Lung microvascular endothelial cell (primary cell): Measurements from ENCODE around the gene XBP1. TPM values are rescaled to one million over a fixed set of nuclear protein-coding genes. Genes with fewer than 3 reads are reported as not detected.
"Not testable (repeated sequence)": the region's sequence is repeated elsewhere in the genome, so short reads cannot be mapped to it uniquely, and the experiment has no call there.

Source experiments
- DNase-seq, 2 donors: peaks; one replicate each; pipeline versions ENCODE4 v3.0.0 to v3.0.0-alpha.2; 2010; ENCODE audit warnings: low read depth in 2 of 2
- total RNA-seq: library from RNA; depleted of rRNA; stranded (reverse); fragments of >200 nt; gene quantifications from 2 replicates; pipeline ENCODE4 v1.2.1, GENCODE V29; 2014

Gene XBP1
- total RNA-seq, 1 donor from 2014 or later: 105 TPM

- not testable (repeated sequence) for DNase-seq
These were observed 45.9 kb downstream of the XBP1 start for GRCh38 chr22:28754512-28754911.

- DNase-seq: peak; percentile 89 to 98
These were observed 49.9 kb downstream of the XBP1 start for GRCh38 chr22:28750471-28750881.

Other genes with a start within 250 kb of the XBP1 start
- gene TTC28, start 120.7 kb downstream of the XBP1 start, total RNA-seq: 10.7 and 14.9 TPM in 2 replicates
- gene CHEK2, start 58.7 kb downstream of the XBP1 start, total RNA-seq: 5.2 and 6.0 TPM in 2 replicates
- 15.7 and 16.6 TPM in 2 replicates for gene HSCB, start 58.5 kb downstream of the XBP1 start, total RNA-seq
- 10.0 and 12.7 TPM in 2 replicates for gene CCDC117, start 27.9 kb downstream of the XBP1 start, total RNA-seq
- gene ZNRF3, start 83.0 kb upstream of the XBP1 start, total RNA-seq: 1.5 and 2.0 TPM in 2 replicates